Rectal smooth muscle tissue (tissue), 1 donor: ENCODE data around the gene B4GAT1.

Experiments
- H3K27ac ChIP-seq: one replicate; pipeline ENCODE4 v1.7.0; 2013; ENCODE audit warnings: low read depth, low read length, inconsistent platforms
- H3K27me3 ChIP-seq: one replicate; pipeline ENCODE4 v1.7.0; 2013; ENCODE audit warnings: low read length; ENCODE audit not compliant: control insufficient read depth, insufficient read depth
- H3K36me3 ChIP-seq: one replicate; pipeline ENCODE4 v1.7.0; 2013; ENCODE audit warnings: low read length; ENCODE audit not compliant: control insufficient read depth, insufficient read depth
- H3K4me1 ChIP-seq: one replicate; pipeline ENCODE4 v1.7.0; 2013; ENCODE audit warnings: low read length; ENCODE audit not compliant: control insufficient read depth, insufficient read depth
- H3K4me3 ChIP-seq: one replicate; pipeline ENCODE4 v1.7.0; 2013; ENCODE audit warnings: low read length
- H3K9ac ChIP-seq: one replicate; pipeline ENCODE4 v1.7.0; 2013; ENCODE audit warnings: low read length

B4GAT1 gene

DNA sequence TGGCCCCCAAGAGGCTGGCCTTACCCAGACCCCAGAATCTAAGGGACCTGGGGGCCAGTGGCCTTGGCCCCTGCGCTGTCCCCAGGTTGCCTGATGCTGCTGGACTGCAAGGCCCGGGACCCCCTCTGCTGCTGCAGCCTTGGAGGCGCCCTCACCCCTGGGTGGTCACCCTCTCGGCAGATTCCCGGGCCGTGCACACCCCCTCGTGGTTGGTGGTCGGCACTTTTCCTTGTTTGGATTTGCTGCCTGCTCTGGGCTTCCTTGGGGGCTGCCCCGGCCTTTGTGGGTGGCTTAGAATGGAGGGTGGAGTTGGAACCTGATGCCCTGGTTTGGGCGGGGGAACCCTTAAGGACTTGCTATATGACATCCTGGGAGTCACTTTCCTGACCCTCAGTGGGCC lies 16.5 kb downstream of the B4GAT1 start:
- Histone ChIP-seq H3K4me1 (peaks cover 9% of the 10 kb centered on the region), H3K27me3 (no peaks in the 10 kb centered on the region), H3K36me3 (peaks cover 2% of the 10 kb centered on the region), H3K9ac (no peak overlapping the region), H3K4me3 (no peak overlapping the region), H3K27ac (no peak overlapping the region)

DNA sequence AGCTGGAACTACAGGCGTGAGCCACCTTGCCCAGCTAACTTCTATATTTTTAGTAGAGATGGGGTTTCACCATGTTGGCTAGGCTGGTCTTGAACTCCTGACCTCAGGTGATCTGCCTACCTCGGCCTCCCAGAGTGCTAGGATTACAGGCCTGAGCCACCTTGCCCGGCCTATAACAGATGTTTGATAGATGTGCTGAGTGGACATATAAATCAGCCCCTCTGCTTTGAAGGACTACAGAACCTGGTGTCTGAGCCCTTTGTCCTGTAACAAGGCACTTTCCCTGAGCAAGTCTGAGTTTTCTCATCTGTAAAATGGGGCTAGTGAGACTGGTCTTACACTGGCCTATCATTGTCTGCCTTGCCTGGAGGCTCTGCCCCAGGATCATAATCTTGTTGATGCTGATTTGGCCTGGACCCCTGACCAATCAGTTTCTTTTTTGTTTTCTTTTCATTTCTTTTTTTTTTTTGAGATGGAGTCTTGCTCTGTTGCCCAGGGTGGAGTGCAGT lies 18.2 kb downstream of the B4GAT1 start:
- Histone ChIP-seq H3K27me3 (no peaks in the 10 kb centered on the region), H3K36me3 (peaks cover 2% of the 10 kb centered on the region), H3K9ac (no peak overlapping the region), H3K4me1 (peaks cover 6% of the 10 kb centered on the region), H3K27ac (no peak overlapping the region), H3K4me3 (no peak overlapping the region)

DNA sequence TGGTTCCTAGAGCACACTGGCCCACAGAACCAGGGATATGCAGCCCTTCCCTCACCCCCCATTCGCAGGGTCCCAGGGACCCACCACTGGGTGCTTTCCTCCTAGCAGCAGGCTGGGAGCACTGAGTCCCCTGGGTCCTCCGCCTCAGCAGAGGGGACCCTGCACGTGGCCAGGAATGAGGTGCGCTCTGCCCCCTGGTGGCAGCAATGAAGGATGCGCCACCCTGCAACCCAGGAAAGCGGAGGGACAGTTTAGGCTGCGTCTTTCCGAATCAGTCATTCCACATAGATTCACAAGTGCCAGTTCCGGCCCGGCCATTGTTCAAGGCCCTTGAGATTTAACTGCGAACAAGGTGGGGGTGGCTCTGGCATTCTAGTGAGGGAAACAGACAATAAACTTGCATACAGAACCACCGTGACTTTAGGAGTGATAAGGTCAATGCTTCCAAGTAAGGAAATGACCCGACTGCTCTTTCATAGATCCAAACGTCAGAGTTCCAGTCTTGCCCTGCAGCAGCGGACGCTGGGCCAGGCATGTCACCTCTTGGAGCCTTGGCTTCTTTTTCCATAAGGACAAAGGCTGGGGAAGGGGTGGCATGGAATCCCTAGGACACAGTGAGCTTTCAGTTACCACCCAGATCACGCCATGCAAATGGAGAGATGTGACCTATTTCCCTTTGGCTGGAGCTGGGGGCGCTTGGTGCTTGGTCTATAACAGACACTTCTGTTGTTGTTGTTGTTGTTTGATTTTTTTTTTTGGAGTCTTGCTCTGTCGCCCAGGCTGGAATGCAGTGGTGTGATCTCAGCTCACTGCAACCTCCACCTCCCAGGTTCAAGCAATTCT lies 18.9 kb downstream of the B4GAT1 start:
- Histone ChIP-seq H3K27ac (no peak overlapping the region), H3K9ac (peak overlapping the region; percentile 5), H3K36me3 (peaks cover 2% of the 10 kb centered on the region), H3K4me3 (peak overlapping the region; percentile 21), H3K4me1 (peaks cover 6% of the 10 kb centered on the region), H3K27me3 (no peaks in the 10 kb centered on the region)

DNA sequence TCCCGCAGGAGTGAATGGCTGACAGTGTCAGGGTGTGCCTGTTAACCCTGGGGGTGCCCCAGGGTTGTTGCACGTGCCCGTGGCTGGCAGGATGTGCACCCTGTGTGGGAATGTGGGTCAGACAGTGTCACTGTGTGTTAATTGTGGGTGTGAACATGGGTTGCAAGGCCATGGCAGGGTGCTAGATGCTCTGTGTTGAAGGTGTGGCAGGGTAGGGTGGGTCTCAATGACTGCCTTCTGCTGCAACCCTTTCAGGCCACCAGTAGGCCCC lies 19.5 kb downstream of the B4GAT1 start:
- Histone ChIP-seq H3K4me3 (peak overlapping the region; percentile 21), H3K27me3 (no peaks in the 10 kb centered on the region), H3K4me1 (peaks cover 6% of the 10 kb centered on the region), H3K9ac (no peak overlapping the region), H3K27ac (no peak overlapping the region), H3K36me3 (peaks cover 2% of the 10 kb centered on the region)

DNA sequence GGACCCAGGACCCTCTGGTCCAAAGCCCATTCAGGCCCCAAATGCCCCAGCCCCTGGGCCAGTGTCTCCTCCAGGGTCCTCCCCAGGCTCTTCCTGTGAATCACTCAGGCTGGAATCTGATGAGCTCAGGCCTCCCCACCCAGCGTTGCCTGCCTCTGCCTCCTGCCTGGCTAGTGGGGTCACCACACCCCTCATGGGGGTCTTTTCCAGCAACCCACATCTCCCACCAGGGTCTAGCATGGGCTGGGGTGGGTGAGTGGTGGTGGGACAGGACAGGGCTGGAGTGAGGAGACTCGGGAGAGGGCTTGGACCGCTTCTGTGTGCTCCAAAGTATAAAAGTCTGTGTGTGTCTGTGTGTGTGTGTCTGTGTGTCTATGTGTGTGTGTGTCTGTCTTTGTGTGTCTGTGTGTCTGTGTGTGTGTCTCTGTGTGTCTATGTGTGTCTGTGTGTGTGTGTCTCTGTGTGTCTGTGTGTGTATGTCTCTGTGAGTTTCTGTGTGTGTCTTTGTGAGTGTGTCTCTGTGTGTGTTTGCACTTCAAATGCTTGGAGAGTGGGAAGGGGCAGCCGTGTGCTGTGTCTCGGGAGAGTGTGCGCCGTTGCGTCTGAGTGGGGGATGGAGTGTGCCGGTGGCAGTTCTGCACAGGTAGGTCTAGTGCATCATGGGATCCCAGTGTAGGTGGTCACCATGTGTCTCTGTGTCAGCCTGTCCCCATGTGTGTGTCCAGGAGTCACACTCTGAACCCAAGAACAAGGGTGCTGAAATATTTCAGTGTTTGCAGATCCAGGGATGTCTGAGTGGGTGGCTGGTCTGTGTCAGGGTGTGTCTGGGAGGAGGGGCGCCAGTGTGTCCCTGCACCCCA lies 20.0 kb downstream of the B4GAT1 start:
- H3K36me3 ChIP-seq: peaks cover 2% of the 10 kb centered on the region
- H3K9ac ChIP-seq: no peak overlapping the region

DNA sequence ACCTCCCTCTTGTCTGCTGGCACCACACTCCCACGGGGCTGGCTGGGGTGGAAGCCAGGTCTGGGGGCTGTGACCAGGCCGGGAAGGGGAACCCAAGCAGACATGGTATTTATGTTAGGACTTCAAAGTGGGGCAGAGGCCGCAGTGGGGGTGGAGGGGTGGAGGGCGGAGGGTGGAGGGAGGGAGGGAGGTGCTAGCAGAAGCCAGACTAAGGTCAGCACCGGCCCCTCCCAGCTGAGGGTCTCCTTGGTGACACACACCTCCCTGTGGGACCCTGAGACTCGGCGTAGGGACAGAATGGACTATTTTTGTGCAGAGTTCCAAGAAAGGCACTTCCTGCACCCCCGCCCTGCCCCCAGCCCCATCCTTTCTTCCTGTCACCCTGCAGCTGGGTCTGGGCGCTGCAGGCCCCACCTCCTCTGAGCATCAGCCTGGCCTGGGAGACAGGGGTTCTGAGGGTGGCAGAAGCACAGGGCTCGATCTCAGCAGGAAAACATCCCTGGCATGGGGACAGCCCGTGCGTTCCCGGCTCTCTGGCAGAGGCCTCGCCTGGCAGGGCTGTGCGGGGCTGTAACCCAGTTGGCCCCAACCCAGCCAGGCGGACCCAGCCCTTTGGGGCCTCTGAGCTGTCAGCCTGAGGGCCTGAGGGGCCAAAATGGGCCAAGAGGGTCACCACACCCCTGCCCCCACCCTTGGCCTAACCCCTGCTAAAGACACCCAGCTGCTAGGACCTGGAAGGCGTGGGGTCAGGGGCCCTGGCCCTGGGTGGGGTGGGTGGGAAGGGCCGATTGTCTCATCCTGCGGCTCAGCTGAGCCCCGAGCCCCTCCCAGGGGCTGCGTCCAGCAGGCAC lies 20.9 kb downstream of the B4GAT1 start:
- Histone ChIP-seq H3K4me3 (no peak overlapping the region), H3K27me3 (no peaks in the 10 kb centered on the region), H3K36me3 (no peaks in the 10 kb centered on the region), H3K9ac (no peak overlapping the region), H3K27ac (peak overlapping the region; percentile 40), H3K4me1 (peaks cover 6% of the 10 kb centered on the region)

More for the DNA sequence above, 20.0 kb downstream of the B4GAT1 start:
- H3K4me1 ChIP-seq: peaks cover 6% of the 10 kb centered on the region
- H3K27ac ChIP-seq: peak overlapping the region; percentile 40
- H3K4me3 ChIP-seq: no peak overlapping the region
- H3K27me3 ChIP-seq: no peaks in the 10 kb centered on the region

DNA sequence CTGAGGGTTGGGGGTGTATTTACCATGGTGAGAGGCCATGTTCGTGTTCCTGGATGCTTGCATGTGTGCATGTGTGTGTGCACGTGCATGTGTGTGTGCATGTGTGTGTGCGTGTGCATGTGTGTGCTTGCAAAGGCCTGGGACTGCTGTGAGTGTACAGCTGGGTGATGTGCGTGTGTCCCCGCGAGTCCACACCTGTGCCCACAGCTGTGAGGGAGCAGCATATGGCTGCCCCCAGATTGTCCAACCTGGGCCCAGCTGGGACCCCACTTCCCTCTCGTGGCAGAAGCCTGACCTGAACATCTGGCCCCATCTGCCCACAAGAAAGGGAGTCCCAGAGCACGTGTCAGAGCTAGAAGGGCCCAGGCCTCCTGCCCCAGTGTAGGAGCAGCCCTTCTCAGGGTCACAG lies 22.2 kb downstream of the B4GAT1 start:
- H3K36me3 ChIP-seq: no peaks in the 10 kb centered on the region
- peaks cover 6% of the 10 kb centered on the region for H3K4me1 ChIP-seq
- no peaks in the 10 kb centered on the region for H3K27me3 ChIP-seq
- no peak overlapping the region for H3K9ac ChIP-seq
- no peak overlapping the region for H3K4me3 ChIP-seq
- no peak overlapping the region for H3K27ac ChIP-seq

DNA sequence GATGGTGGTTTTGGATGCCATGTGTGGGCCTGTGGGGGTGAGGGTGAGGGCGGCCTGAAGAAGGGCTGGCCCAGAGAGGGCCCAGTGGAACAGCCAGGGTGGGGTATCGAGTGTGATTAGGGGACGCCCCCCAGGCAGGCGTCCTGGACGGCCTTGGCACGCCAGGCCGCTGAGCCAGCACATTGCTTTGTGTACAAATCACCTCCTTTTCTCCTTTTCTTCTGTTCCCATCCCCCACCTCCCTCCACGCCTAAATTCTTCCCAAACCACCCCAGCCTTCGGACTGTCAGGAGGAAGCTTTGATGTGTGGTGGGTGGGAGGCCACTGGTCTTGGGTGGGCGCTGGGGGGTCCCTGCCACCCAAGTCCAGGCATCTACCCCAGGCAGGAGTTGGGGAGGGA lies 22.8 kb downstream of the B4GAT1 start:
- no peak overlapping the region for H3K4me3 ChIP-seq
- no peaks in the 10 kb centered on the region for H3K36me3 ChIP-seq
- no peak overlapping the region for H3K9ac ChIP-seq
- H3K4me1 ChIP-seq: peaks cover 6% of the 10 kb centered on the region
- H3K27me3 ChIP-seq: no peaks in the 10 kb centered on the region
- H3K27ac ChIP-seq: no peak overlapping the region

DNA sequence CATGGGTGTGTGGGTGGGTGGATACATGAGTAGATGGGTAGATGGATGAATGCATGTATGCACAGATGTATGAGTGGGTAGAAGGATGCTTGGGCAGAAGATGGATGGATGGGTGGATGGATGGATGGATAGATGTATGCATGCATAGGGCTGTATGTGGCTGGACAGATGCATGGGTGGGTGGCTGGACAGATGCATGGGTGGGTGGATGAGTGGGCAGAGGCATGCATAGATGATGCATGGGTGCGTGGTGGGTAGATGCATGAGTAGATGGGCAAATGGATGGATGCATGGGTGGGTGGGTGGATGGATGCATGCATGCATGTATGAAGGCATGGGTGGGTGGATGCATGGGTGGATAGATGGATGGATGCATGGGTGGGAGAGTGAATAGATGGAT lies 23.7 kb downstream of the B4GAT1 start:
- H3K4me3 ChIP-seq: no peak overlapping the region
- H3K9ac ChIP-seq: no peak overlapping the region
- H3K36me3 ChIP-seq: no peaks in the 10 kb centered on the region
- no peaks in the 10 kb centered on the region for H3K27me3 ChIP-seq
- H3K27ac ChIP-seq: no peak overlapping the region
- peaks cover 6% of the 10 kb centered on the region for H3K4me1 ChIP-seq

DNA sequence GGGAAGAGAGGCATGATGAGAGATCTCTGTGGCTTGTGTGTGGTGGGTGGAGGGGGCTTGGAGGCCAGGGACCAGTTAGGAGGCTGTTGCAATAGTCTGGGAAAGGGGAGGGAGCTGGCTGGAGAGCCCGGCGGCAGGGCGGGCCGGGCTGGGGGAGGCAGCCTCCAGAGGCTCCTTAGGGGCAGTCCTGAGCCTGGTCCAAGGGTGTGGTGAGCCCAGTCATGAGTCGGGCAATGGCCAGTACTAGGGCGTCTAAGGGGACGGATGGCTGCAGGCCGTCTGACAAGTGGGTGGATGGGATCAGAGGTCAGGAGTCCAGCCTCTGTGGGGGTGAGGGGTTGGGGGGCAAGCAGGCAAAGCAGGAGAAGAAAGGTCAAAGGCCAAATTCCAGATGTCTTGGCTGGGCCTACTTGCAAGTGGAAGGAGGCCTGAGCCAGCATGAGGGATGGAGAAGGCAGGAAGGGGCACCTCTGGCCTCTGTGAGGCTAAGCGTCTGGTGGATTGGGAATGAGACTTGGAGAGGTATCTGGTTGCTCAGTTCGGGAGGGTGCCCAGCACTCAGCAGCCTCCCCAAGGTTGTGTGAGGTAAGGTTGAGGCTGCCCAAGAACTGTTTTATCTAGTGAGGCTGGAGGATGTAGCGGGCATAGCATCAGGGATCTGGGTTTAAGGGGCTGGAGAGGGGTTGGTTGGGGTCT lies 24.5 kb downstream of the B4GAT1 start:
- peaks cover 10% of the 10 kb centered on the region for H3K4me1 ChIP-seq
- no peaks in the 10 kb centered on the region for H3K27me3 ChIP-seq

DNA sequence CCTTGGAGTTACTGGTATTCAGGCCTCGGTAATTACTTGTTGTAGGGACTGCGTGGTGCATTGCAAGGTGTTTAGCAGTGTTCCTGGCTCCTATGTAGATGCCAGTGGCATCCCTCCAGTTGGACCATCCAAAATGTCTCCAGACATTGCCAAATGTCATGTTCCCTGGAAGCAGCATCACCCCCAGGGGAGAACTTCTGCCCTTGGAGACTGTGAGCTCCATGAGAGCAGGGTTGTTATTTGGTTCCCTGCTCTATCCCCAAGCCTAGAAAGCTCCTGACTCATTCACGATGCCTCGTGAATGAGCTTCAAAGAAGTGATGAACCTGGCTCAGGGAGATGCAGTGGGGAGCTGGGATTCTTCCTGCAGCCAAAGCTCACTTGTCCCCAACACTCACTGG lies 25.8 kb downstream of the B4GAT1 start:
- H3K27me3 ChIP-seq: no peaks in the 10 kb centered on the region
- H3K27ac ChIP-seq: no peak overlapping the region
- H3K4me3 ChIP-seq: no peak overlapping the region
- H3K36me3 ChIP-seq: no peaks in the 10 kb centered on the region
- no peak overlapping the region for H3K9ac ChIP-seq
- peaks cover 9% of the 10 kb centered on the region for H3K4me1 ChIP-seq

More for the DNA sequence above, 24.5 kb downstream of the B4GAT1 start:
- Histone ChIP-seq H3K27ac (no peak overlapping the region), H3K36me3 (no peaks in the 10 kb centered on the region), H3K4me3 (no peak overlapping the region), H3K9ac (no peak overlapping the region)
